GM20431 (cell line): ENCODE results near the gene TSR1.

Experiments
- in situ Hi-C: fragments of 300-500 bp; cut with MseI, MboI; formaldehyde crosslinking; loops from one replicate; pipeline ENCODE4 v1.15.0; 2020; ENCODE audit warnings: low sequenced_read_pairs; ENCODE audit not compliant: unreplicated experiment

TSR1 gene

GRCh38 chr17:2336215-2336851 is at the start of gene TSR1:
Gene TSR1 (minus strand): TSS chr17:2336457. CDS start chr17:2336427, 30 bp downstream.
- in situ Hi-C loops = no loop called here

GRCh38 chr17:2385240-2386210 is 49.3 kb upstream of the TSR1 start:
- in situ Hi-C loops = no loop called here

GRCh38 chr17:2384439-2385127 is 48.3 kb upstream of the TSR1 start:
- in situ Hi-C loops = no loop called here

GRCh38 chr17:2383628-2384167 is 47.4 kb upstream of the TSR1 start:
- in situ Hi-C loops = no loop called here

- in situ Hi-C loops = no loop called here
Measured at GRCh38 chr17:2380950-2381649, 44.8 kb upstream of the TSR1 start.

- in situ Hi-C loops = no loop called here
Measured at GRCh38 chr17:2380226-2380922, 44.1 kb upstream of the TSR1 start.

- in situ Hi-C loops = no loop called here
Measured at GRCh38 chr17:2379489-2380225, 43.4 kb upstream of the TSR1 start.

GRCh38 chr17:2378905-2379304 is 42.6 kb upstream of the TSR1 start:
- in situ Hi-C loops = no loop called here

GRCh38 chr17:2377659-2378058 is 41.4 kb upstream of the TSR1 start:
- in situ Hi-C loops = no loop called here

GRCh38 chr17:2376107-2376506 is 39.9 kb upstream of the TSR1 start:
- in situ Hi-C loops = no loop called here

GRCh38 chr17:2375406-2375805 is 39.1 kb upstream of the TSR1 start:
- in situ Hi-C loops = no loop called here

GRCh38 chr17:2374549-2375285 is 38.5 kb upstream of the TSR1 start:
- in situ Hi-C loops = no loop called here

- in situ Hi-C loops = no loop called here
Measured at GRCh38 chr17:2373179-2373578, 36.9 kb upstream of the TSR1 start.

- in situ Hi-C loops = no loop called here
Measured at GRCh38 chr17:2372681-2373080, 36.4 kb upstream of the TSR1 start.

- in situ Hi-C loops = no loop called here
Measured at GRCh38 chr17:2372180-2372579, 35.9 kb upstream of the TSR1 start.

- in situ Hi-C loops = no loop called here
Measured at GRCh38 chr17:2371183-2372130, 35.2 kb upstream of the TSR1 start.

- in situ Hi-C loops = no loop called here
Measured at GRCh38 chr17:2370211-2370589, 33.9 kb upstream of the TSR1 start.
